Testis (tissue), 3 donors: ENCODE results near the gene SOX18. TPM values are rescaled to one million over a fixed set of nuclear protein-coding genes. Genes with fewer than 3 reads are reported as not detected.

Source experiments
- DNase-seq: peaks from one replicate; pipeline ENCODE4 v3.0.0-alpha.2; 2019
- H3K27ac ChIP-seq, 2 donors: fragments of 200-600 bp; sonication (generic); one replicate each; pipeline ENCODE4 v1.5.1; 2019
- H3K27me3 ChIP-seq: fragments of 200-600 bp; sonication (generic); one replicate; pipeline ENCODE4 v1.5.1; 2019
- H3K36me3 ChIP-seq: fragments of 200-600 bp; sonication (generic); one replicate; pipeline ENCODE4 v1.5.1; 2017; ENCODE audit warnings: low read depth; ENCODE audit errors: missing control alignments
- H3K4me1 ChIP-seq: fragments of 200-600 bp; sonication (generic); one replicate; pipeline ENCODE4 v1.5.1; 2019
- H3K4me3 ChIP-seq, 2 donors: fragments of 200-600 bp; sonication (generic); one replicate each; pipeline ENCODE4 v1.5.1; 2017 to 2019
- H3K9me3 ChIP-seq: fragments of 200-600 bp; sonication (generic); one replicate; pipeline ENCODE4 v1.5.1; 2017
- CTCF ChIP-seq, 3 experiments: fragments of 450-650 bp in 2 of 3; fragments of 200-600 bp in 1 of 3; sonication (generic) in 1 of 3; IDR thresholded peaks; one replicate each; pipeline ENCODE4 v1.5.1; 2016 to 2019; ENCODE audit warnings: antibody characterized with exemption in 3 of 3, mild to moderate bottlenecking in 2 of 3, moderate library complexity in 1 of 3
- POLR2A ChIP-seq: fragments of 450-650 bp; IDR thresholded peaks from one replicate; pipeline ENCODE4 v1.6.1; 2017; ENCODE audit warnings: antibody characterized with exemption, mild to moderate bottlenecking, moderate library complexity
- WGBS, 2 donors: methylation state at CpG; one replicate each; pipeline ENCODE4 v1.1.5; 2018; 5-methylcytosine and 5-hydroxymethylcytosine counted together
- intact Hi-C: fragments of 100-400 bp; cut with DNase I; formaldehyde crosslinking; loops from one replicate; pipeline ENCODE4 v1.15.1; 2023; ENCODE audit warnings: low total_unique reads
- polyA plus RNA-seq: library from polyadenylated mRNA; stranded (reverse); fragments of 350-450 nt; fragmentation: Illumina TruSeq; extraction: RNeasy Lipid Tissue Mini Kit (QIAGEN cat#74804); gene quantifications from one replicate; pipeline ENCODE4 v1.2.3, GENCODE V29; 2014; ENCODE audit warnings: low read depth, low replicate concordance; ENCODE audit not compliant: insufficient read depth
- total RNA-seq, 2 donors: library from RNA; depleted of rRNA; stranded (reverse); fragments of >200 nt; gene quantifications; one replicate each; pipeline ENCODE4 v1.2.3, GENCODE V29; 2016

The SOX18 gene
- total and polyA plus RNA-seq, 3 donors from 2014 or later, result 6.1 to 17.1 (median 7.9) TPM

- WGBS, 2 donors, result 2 to 3% methylated on average over 22 to 74 of the region's 86 CpGs
- DNase-seq, result no peak
- TF ChIP-seq CTCF (IDR thresholded peaks at IDR 0.05) (no peak), POLR2A (no peak)
- Histone ChIP-seq H3K36me3 (no peaks in the 10 kb centered on the region), H3K4me3 (peak within 1 kb of the TSS; percentile 47 to 64), H3K9me3 (no peaks in the 10 kb centered on the region), H3K27ac (no peak within 1 kb of the TSS), H3K4me1 (peaks cover 22% of the 10 kb centered on the region), H3K27me3 (no peaks in the 10 kb centered on the region)
- intact Hi-C loops, result no loop called here
Measured at GRCh38 chr20:64083804-64084684, 34.6 kb upstream of the SOX18 start, which contains the start of gene LKAAEAR1. TSS of gene LKAAEAR1 (minus strand) at chr20:64084398. CDS start at chr20:64084219, 179 bp downstream.

- WGBS, 2 donors, result 0% methylated on average over 25 of the region's 52 CpGs; no CpG with 5 or more reads in 1 of the 2 donors
- peak; percentile 79 for DNase-seq
- H3K4me1 ChIP-seq, result peaks cover 27% of the 10 kb centered on the region
- H3K36me3 ChIP-seq, result no peaks in the 10 kb centered on the region
- intact Hi-C loops, result no loop called here
- H3K27ac ChIP-seq, result no peak overlapping the region
- TF ChIP-seq POLR2A (no peak), CTCF (IDR thresholded peaks at IDR 0.05) (peak in 2 of 3 experiments; percentile 50 to 65)
- H3K27me3 ChIP-seq, result no peaks in the 10 kb centered on the region
- peak overlapping the region; percentile 47 to 64 for H3K4me3 ChIP-seq
- H3K9me3 ChIP-seq, result no peaks in the 10 kb centered on the region
Measured at GRCh38 chr20:64083378-64083803, 34.0 kb upstream of the SOX18 start.

- intact Hi-C loops, result no loop called here
Measured at GRCh38 chr20:64082820-64083377, 33.5 kb upstream of the SOX18 start.

GRCh38 chr20:64082126-64082731 lies 32.8 kb upstream of the SOX18 start:
- no peak for DNase-seq
- Histone ChIP-seq H3K27ac (no peak overlapping the region), H3K9me3 (no peaks in the 10 kb centered on the region), H3K4me3 (no peak overlapping the region), H3K27me3 (no peaks in the 10 kb centered on the region), H3K36me3 (no peaks in the 10 kb centered on the region), H3K4me1 (peaks cover 27% of the 10 kb centered on the region)
- WGBS, 2 donors, result 24 to 33% methylated on average over 13 of the region's 13 CpGs
- intact Hi-C loops, result no loop called here
- TF ChIP-seq CTCF (IDR thresholded peaks at IDR 0.05) (no peak), POLR2A (no peak)

More at GRCh38 chr20:64082820-64083377, 33.5 kb upstream of the SOX18 start:
- 22 to 28% methylated on average over 5 to 13 of the region's 13 CpGs for WGBS, 2 donors
- Histone ChIP-seq H3K4me1 (peaks cover 27% of the 10 kb centered on the region), H3K27me3 (no peaks in the 10 kb centered on the region), H3K9me3 (no peaks in the 10 kb centered on the region), H3K4me3 (peak overlapping the region; percentile 47 to 64), H3K36me3 (no peaks in the 10 kb centered on the region), H3K27ac (no peak overlapping the region)
- DNase-seq, result no peak
- no peak for TF ChIP-seq CTCF (IDR thresholded peaks at IDR 0.05)
- TF ChIP-seq POLR2A, result no peak
